Fibroblast of skin of back (primary cell): ENCODE measurements around the gene ARL16.
A peak's percentile ranks its signal among the peaks of the same experiment; 100 is the strongest.

Experiments used
- DNase-seq: peaks from one replicate; pipeline ENCODE4 v3.0.0-alpha.2; 2013

The ARL16 gene

GRCh38 chr17:81641825-81642489 is 41.6 kb downstream of the ARL16 start:
- peak; percentile 76 for DNase-seq

GRCh38 chr17:81640011-81640410 is 43.6 kb downstream of the ARL16 start:
- DNase-seq, result no peak

- no peak for DNase-seq
Observed at GRCh38 chr17:81638683-81639082, 44.9 kb downstream of the ARL16 start.

GRCh38 chr17:81636505-81637288 is 46.9 kb downstream of the ARL16 start, which contains the start of the genes NPLOC4 and TSPAN10:
Gene NPLOC4 (minus strand): TSS chr17:81637112. CDS start chr17:81636930, 182 bp downstream.
Gene TSPAN10 (plus strand): TSS chr17:81637196. CDS start chr17:81642413, 5,217 bp downstream.
- peak; percentile 80 for DNase-seq

- no peak for DNase-seq
Observed at GRCh38 chr17:81635973-81636504, 47.6 kb downstream of the ARL16 start.

- DNase-seq, result no peak
Observed at GRCh38 chr17:81635431-81635830, 48.2 kb downstream of the ARL16 start.

GRCh38 chr17:81631482-81631881 is 52.1 kb downstream of the ARL16 start:
- DNase-seq, result no peak
